Measurements from ENCODE around the gene LTK.
"Not testable (repeated sequence)": the region's sequence is repeated elsewhere in the genome, so short reads cannot be mapped to it uniquely, and the experiment has no call there.

LTK gene

GRCh38 chr15:41474941-41475340, 38.7 kb downstream of the LTK start:
- no peak for DNase-seq (ENCODE audit: low read depth)

- no peak for DNase-seq (ENCODE audit: low read depth)
These were observed 39.2 kb downstream of the LTK start for GRCh38 chr15:41474436-41474835.

DNA sequence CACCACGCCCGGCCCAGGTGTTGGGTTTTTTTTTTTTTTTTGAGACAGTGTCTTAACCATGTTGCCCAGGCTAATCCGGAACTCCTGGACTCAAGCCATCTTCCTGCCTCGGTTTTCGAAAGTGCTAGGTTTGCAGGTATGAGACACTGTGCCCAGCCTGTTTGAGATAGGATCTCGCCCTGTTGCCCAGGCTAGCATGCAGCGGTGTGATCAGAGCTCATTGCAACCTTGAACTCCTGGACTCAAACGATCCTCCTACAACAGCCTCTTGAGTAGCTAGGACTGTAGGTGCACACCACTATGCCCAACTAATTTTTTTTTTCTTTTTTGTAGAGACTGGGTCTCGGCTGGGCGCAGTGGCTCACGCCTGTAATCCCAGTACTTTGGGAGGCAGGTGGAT, 40.2 kb downstream of the LTK start:
- no peak for DNase-seq (ENCODE audit: low read depth)

- DNase-seq (ENCODE audit: low read depth), result not testable (repeated sequence)
These were observed 44.0 kb downstream of the LTK start for GRCh38 chr15:41469644-41470043.

DNA sequence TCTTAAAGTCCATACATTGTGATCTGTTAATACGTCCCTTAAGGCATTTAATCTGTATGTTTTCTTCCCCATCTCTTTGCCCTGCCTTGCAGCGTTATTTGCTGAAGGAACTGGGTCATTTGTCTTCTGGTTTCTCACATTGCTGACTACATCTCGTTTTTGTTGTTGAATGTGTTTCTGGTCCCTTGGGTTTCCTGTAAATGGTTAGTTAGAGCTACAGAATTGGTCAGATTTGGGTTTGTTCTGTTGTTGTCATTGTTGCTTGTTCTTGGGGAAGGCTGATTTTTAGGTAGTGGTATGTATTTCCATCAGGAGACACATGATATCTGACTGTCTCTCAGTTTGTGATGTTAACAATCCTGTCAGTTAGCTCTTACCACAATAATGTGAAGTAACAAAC, 46.9 kb downstream of the LTK start:
- DNase-seq (ENCODE audit: low read depth), result no peak

DNA sequence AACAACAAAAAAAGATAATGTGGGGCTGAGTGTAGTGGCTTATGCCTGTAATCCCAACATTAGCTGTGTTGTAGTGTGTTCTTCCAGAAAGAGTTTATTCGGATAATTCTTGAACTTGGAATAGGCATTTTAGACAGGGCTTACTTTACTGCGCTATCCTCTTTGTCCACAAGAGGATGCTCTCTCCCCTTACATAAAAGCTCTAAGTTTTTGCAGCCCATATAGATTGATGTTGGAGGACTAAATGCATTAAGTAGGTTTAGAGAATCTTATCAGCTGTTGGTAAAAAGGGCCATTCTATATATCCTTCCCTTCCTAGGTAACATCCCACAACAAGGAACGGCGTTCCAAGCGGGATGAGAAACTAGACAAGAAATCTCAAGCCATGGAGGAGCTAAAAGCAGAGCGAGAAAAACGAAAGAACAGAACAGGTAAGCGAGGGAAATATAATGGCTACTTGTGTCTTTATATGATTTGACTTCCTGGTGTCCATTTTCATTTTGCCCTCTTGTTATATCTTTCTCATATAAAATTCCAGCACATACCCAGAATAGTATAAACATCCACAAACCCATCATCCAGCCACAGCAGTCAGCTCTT, 47.7 kb downstream of the LTK start:
- DNase-seq (ENCODE audit: low read depth), result no peak

- no peak for DNase-seq (ENCODE audit: low read depth)
These were observed 48.6 kb downstream of the LTK start for GRCh38 chr15:41464889-41465580.

- DNase-seq (ENCODE audit: low read depth), result no peak
These were observed 51.4 kb downstream of the LTK start for GRCh38 chr15:41462084-41462795.

Data from activated T-helper 1 cell treated with Interleukin-2 at 50 U/mL for 16 hours (primary cell).